RPMI7951 (cell line): ENCODE results near the gene KIF26B. TPM values are rescaled to one million over a fixed set of nuclear protein-coding genes. Genes with fewer than 3 reads are reported as not detected.
A peak's percentile ranks its signal among the peaks of the same experiment; 100 is the strongest.

Experiments used
- DNase-seq: peaks from one replicate; pipeline ENCODE4 v3.0.0-alpha.2; 2012; ENCODE audit warnings: low read depth
- total RNA-seq: library from RNA; depleted of rRNA; stranded (reverse); fragments of >200 nt; shearing (Covaris generic); gene quantifications from 2 replicates; pipeline ENCODE4 v1.2.3, GENCODE V29; 2014

The KIF26B gene
- total RNA-seq, 1 experiment from 2014 or later, result 2.3 TPM

GRCh38 chr1:245748240-245748639, 593.5 kb downstream of the KIF26B start:
- no peak for DNase-seq

GRCh38 chr1:245748646-245749045, 593.9 kb downstream of the KIF26B start:
- no peak for DNase-seq

DNA sequence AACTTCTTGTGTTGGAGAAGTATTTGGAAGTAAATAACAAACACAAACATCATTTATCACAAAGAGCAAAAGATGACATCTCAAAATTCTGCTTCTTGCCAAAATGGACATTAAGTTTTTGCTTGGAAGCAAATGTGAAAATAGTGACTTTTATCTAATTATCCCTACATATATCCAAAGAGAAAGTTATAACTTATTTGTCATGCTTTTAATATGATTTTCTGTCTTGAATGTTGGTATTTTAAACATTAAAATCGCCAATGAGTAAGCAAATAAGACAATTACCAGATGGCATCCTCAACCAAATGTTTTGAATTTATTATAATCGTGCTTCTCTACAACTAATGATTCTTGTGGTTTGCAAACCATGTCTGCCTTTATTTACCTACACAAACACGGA, 594.3 kb downstream of the KIF26B start:
- no peak for DNase-seq

- no peak for DNase-seq
Measured at GRCh38 chr1:245750261-245750660, 595.5 kb downstream of the KIF26B start.

GRCh38 chr1:245751116-245751515, 596.3 kb downstream of the KIF26B start:
- DNase-seq, result peak; percentile 68

GRCh38 chr1:245751726-245752470, 597.1 kb downstream of the KIF26B start:
- peak; percentile 46 for DNase-seq

DNA sequence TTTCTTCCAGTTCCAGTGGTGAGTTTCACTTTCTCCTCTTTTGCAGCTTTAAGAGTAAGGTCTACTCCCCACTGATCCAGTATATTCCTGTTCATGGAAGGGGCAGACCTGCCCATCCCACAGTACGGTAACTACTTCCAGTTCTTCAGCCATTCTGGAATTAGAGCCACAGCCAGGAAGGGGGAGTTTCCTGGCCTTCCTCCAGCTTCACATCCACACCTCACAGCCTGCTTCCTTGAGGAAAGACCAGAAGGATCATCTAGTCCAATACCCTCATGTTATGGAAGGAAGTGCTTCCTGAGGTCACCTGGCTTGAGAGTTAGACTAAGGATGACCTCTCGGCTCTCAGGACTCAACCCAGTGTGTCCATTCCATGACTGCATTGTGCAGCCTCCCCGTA, 597.8 kb downstream of the KIF26B start:
- no peak for DNase-seq

GRCh38 chr1:245753807-245754206, 599.0 kb downstream of the KIF26B start:
- no peak for DNase-seq

DNA sequence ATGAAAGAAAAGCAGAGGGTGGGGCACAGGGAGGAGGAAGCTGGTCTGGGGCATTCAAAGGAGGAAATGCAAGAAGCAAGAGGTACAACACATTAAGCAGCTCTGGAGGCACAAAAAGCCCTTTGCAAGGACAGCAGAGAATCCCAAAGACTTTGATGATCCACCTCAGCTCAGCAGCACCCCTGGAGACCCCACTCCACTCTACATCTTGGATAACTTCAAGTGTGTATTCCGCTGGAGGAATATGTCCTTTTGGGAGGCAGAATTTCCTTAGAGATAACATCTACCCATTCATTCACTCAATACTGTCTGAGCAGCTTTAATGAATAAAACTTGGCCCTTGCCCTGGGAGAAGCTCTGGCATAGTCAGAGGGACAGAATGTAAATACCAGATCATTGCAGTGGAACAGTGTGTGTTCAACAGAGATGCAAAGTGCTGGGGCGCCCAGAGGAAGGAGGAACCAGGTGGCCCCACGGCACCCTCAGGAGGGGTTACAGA, 599.7 kb downstream of the KIF26B start:
- no peak for DNase-seq
